ENCODE data around the gene RNF10.
"Not testable (repeated sequence)": the region's sequence is repeated elsewhere in the genome, so short reads cannot be mapped to it uniquely, and the experiment has no call there.

- not testable (repeated sequence) for TF ChIP-seq POLR2AphosphoS5 (IDR thresholded peaks at IDR 0.05; ENCODE audit: low read depth); GABPA (IDR thresholded peaks at IDR 0.05; ENCODE audit: low read depth); SPI1 (IDR thresholded peaks at IDR 0.05; ENCODE audit: borderline replicate concordance, low read depth)
- TF ChIP-seq, protein P1, sequence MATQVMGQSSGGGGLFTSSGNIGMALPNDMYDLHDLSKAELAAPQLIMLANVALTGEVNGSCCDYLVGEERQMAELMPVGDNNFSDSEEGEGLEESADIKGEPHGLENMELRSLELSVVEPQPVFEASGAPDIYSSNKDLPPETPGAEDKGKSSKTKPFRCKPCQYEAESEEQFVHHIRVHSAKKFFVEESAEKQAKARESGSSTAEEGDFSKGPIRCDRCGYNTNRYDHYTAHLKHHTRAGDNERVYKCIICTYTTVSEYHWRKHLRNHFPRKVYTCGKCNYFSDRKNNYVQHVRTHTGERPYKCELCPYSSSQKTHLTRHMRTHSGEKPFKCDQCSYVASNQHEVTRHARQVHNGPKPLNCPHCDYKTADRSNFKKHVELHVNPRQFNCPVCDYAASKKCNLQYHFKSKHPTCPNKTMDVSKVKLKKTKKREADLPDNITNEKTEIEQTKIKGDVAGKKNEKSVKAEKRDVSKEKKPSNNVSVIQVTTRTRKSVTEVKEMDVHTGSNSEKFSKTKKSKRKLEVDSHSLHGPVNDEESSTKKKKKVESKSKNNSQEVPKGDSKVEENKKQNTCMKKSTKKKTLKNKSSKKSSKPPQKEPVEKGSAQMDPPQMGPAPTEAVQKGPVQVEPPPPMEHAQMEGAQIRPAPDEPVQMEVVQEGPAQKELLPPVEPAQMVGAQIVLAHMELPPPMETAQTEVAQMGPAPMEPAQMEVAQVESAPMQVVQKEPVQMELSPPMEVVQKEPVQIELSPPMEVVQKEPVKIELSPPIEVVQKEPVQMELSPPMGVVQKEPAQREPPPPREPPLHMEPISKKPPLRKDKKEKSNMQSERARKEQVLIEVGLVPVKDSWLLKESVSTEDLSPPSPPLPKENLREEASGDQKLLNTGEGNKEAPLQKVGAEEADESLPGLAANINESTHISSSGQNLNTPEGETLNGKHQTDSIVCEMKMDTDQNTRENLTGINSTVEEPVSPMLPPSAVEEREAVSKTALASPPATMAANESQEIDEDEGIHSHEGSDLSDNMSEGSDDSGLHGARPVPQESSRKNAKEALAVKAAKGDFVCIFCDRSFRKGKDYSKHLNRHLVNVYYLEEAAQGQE (IDR thresholded peaks at IDR 0.05; ENCODE audit: insufficient replicate concordance, low read depth): not testable (repeated sequence)
- TF ChIP-seq, protein P2, sequence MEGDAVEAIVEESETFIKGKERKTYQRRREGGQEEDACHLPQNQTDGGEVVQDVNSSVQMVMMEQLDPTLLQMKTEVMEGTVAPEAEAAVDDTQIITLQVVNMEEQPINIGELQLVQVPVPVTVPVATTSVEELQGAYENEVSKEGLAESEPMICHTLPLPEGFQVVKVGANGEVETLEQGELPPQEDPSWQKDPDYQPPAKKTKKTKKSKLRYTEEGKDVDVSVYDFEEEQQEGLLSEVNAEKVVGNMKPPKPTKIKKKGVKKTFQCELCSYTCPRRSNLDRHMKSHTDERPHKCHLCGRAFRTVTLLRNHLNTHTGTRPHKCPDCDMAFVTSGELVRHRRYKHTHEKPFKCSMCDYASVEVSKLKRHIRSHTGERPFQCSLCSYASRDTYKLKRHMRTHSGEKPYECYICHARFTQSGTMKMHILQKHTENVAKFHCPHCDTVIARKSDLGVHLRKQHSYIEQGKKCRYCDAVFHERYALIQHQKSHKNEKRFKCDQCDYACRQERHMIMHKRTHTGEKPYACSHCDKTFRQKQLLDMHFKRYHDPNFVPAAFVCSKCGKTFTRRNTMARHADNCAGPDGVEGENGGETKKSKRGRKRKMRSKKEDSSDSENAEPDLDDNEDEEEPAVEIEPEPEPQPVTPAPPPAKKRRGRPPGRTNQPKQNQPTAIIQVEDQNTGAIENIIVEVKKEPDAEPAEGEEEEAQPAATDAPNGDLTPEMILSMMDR (IDR thresholded peaks at IDR 0.05; ENCODE audit: insufficient read depth, low read length): not testable (repeated sequence)
These were observed 3.8 kb upstream of the RNF10 start for GRCh38 chr12:120530418-120530761.

All from HL-60 (cell line).